NCI-H2107 treated with DMSO at 0.1 percent for 48 hours (cell line): ENCODE results near the gene KCTD19.

Experiments
- DNase-seq: peaks from one replicate; lab custom pipeline; 2025; ENCODE audit not compliant: unreplicated experiment; lab: John Stamatoyannopoulos, UW

The KCTD19 gene

GRCh38 chr16:67244387-67245185, 82.0 kb downstream of the KCTD19 start:
- DNase-seq: no peak

- no peak for DNase-seq
Measured at GRCh38 chr16:67243481-67243880, 83.1 kb downstream of the KCTD19 start.

- DNase-seq: no peak
Measured at GRCh38 chr16:67242138-67242730, 84.3 kb downstream of the KCTD19 start.

- no peak for DNase-seq
Measured at GRCh38 chr16:67241008-67241900, 85.3 kb downstream of the KCTD19 start.

- DNase-seq: no peak
Measured at GRCh38 chr16:67240506-67240905, 86.0 kb downstream of the KCTD19 start.
